Lung (tissue), 12 donors: ENCODE measurements around the gene CDK5RAP3. TPM values are rescaled to one million over a fixed set of nuclear protein-coding genes. Genes with fewer than 3 reads are reported as not detected.

ENCODE experiments used
- ATAC-seq: fragments of 200-7000 bp; cut with Tn5 transposase; one replicate; pipeline ENCODE4 v1.9.1; 2020; ENCODE audit warnings: moderate number of reproducible peaks; ENCODE audit not compliant: insufficient read depth, low FRiP score
- DNase-seq, 3 donors: peaks; one replicate each; pipeline ENCODE4 v3.0.0-alpha.2; 2013 to 2017
- H3K27ac ChIP-seq, 2 donors: one replicate each; pipeline ENCODE4 v1.5.1; 2013; ENCODE audit warnings: mild to moderate bottlenecking in 2 of 2, moderate library complexity in 2 of 2, control low read depth in 1 of 2, inconsistent platforms in 1 of 2, low read depth in 1 of 2, low read length in 1 of 2
- H3K27me3 ChIP-seq, 3 donors: one replicate each; pipeline ENCODE4 v1.5.1; 2013; ENCODE audit warnings: low read length in 2 of 3; ENCODE audit not compliant: control insufficient read depth in 3 of 3, insufficient read depth in 3 of 3
- H3K36me3 ChIP-seq, 4 donors: one replicate each; pipeline ENCODE4 v1.5.1; 2013; ENCODE audit warnings: low read length in 4 of 4, mild to moderate bottlenecking in 1 of 4, moderate library complexity in 1 of 4; ENCODE audit not compliant: control insufficient read depth in 4 of 4, insufficient read depth in 4 of 4
- H3K4me1 ChIP-seq, 5 donors: one replicate each; pipeline ENCODE4 v1.5.1; 2013; ENCODE audit warnings: low read length in 5 of 5, mild to moderate bottlenecking in 2 of 5, moderate library complexity in 1 of 5; ENCODE audit not compliant: control insufficient read depth in 5 of 5, insufficient read depth in 5 of 5
- H3K4me3 ChIP-seq: one replicate; pipeline ENCODE4 v1.5.1; 2013; ENCODE audit warnings: mild to moderate bottlenecking, control low read depth, moderate library complexity
- H3K9ac ChIP-seq, 2 donors: one replicate each; pipeline ENCODE4 v1.5.1; 2013; ENCODE audit warnings: low read length in 2 of 2, control low read depth in 1 of 2; ENCODE audit not compliant: insufficient read depth in 1 of 2
- H3K9me3 ChIP-seq, 4 donors: one replicate each; pipeline ENCODE4 v1.5.1; 2013; ENCODE audit warnings: low read length in 3 of 4, mild to moderate bottlenecking in 1 of 4, moderate library complexity in 1 of 4; ENCODE audit not compliant: control insufficient read depth in 4 of 4, insufficient read depth in 3 of 4
- CTCF ChIP-seq: IDR thresholded peaks from 2 replicates; pipeline ENCODE4 v1.5.1; 2012; ENCODE audit warnings: mild to moderate bottlenecking; ENCODE audit errors: control extremely low read depth, extremely low read depth
- WGBS, 2 donors: extraction: QIAGEN DNeasy Blood & Tissue Kit; methylation state at CpG; one replicate each; pipeline ENCODE4 v1.1.7; 2013; 5-methylcytosine and 5-hydroxymethylcytosine counted together
- polyA plus RNA-seq, 2 donors: library from polyadenylated mRNA; stranded (reverse); fragments of 200-250 nt; gene quantifications; one replicate each; pipeline ENCODE4 v1.2.1, GENCODE V29; 2013
- total RNA-seq, 2 donors: library from RNA; depleted of rRNA in 1 of 2; stranded (reverse); fragments of >200 nt in 1 of 2; gene quantifications; one replicate each; pipeline ENCODE4 v1.2.1, GENCODE V29; 2014 to 2021
- donor health status: control.
- donor health status: control.
- donor health status: Bipolar disorder and iron deficiency.
- donor health status: healthy.
- donor health status: DM: yes; HTN: yes; CAD: no.

CDK5RAP3 gene
- total and polyA plus RNA-seq, 4 donors, result 129 to 212 (median 153) TPM

GRCh38 chr17:47950448-47950847, 20.5 kb upstream of the CDK5RAP3 start:
- H3K9me3 ChIP-seq, result no peaks in the 10 kb centered on the region
- 84 to 92% methylated on average over 4 of the region's 4 CpGs for WGBS, 2 donors
- peaks cover 0 to 11% (median 0%) of the 10 kb centered on the region in 4 donors for H3K36me3 ChIP-seq
- peak overlapping the region in 1 of 2 donors; percentile 37 for H3K27ac ChIP-seq
- no peak overlapping the region for H3K9ac ChIP-seq
- no peaks in the 10 kb centered on the region for H3K27me3 ChIP-seq
- DNase-seq (no peak), ATAC-seq (no peak)
- H3K4me1 ChIP-seq, result peaks cover 0 to 16% (median 9%) of the 10 kb centered on the region in 5 donors
- no peak overlapping the region for H3K4me3 ChIP-seq
- no peak for TF ChIP-seq CTCF

GRCh38 chr17:47952171-47953021, 18.5 kb upstream of the CDK5RAP3 start:
- TF ChIP-seq CTCF, result no peak
- H3K36me3 ChIP-seq, result peaks cover 0 to 4% (median 0%) of the 10 kb centered on the region in 4 donors
- no peak for ATAC-seq
- DNase-seq, result no peak
- H3K9ac ChIP-seq, result no peak overlapping the region
- H3K4me1 ChIP-seq, result peaks cover 0 to 16% (median 13%) of the 10 kb centered on the region in 5 donors
- WGBS, 2 donors, result 62 to 63% methylated on average over 12 of the region's 12 CpGs
- H3K27ac ChIP-seq, result peak overlapping the region in 1 of 2 donors; percentile 78
- H3K27me3 ChIP-seq, result no peaks in the 10 kb centered on the region
- H3K4me3 ChIP-seq, result peak overlapping the region; percentile 2
- H3K9me3 ChIP-seq, result no peaks in the 10 kb centered on the region

- no peaks in the 10 kb centered on the region for H3K9me3 ChIP-seq
- no peaks in the 10 kb centered on the region for H3K36me3 ChIP-seq
- H3K27ac ChIP-seq, result peak overlapping the region in 1 of 2 donors; percentile 78
- H3K9ac ChIP-seq, result no peak overlapping the region
- TF ChIP-seq CTCF, result no peak
- H3K4me1 ChIP-seq, result peaks cover 0 to 15% (median 9%) of the 10 kb centered on the region in 5 donors
- no peak overlapping the region for H3K4me3 ChIP-seq
- ATAC-seq, result no peak
- no peak for DNase-seq
- H3K27me3 ChIP-seq, result no peaks in the 10 kb centered on the region
These were observed 17.0 kb upstream of the CDK5RAP3 start for GRCh38 chr17:47953909-47954308.
